Heart left ventricle (tissue), 16 donors: ENCODE measurements around the gene RRAS2. TPM values are rescaled to one million over a fixed set of nuclear protein-coding genes. Genes with fewer than 3 reads are reported as not detected.

Experiments used
- ATAC-seq, 4 donors: fragments of 200-7000 bp; cut with Tn5 transposase; one replicate each; pipeline ENCODE4 v1.9.1; 2020 to 2022; ENCODE audit warnings: moderate library complexity in 4 of 4, mild to moderate bottlenecking in 3 of 4, moderate number of reproducible peaks in 1 of 4
- DNase-seq, 5 donors: peaks; one replicate each; pipeline ENCODE4 v3.0.0-alpha.2; 2020
- H3K27ac ChIP-seq, 12 donors: fragments of 200-600 bp; sonication (generic) in 4 of 12; one replicate each; pipeline versions ENCODE4 v1.5.0 to v1.8.0; 2016 to 2022; ENCODE audit warnings: mild to moderate bottlenecking in 2 of 12
- H3K27me3 ChIP-seq, 9 donors: fragments of 200-600 bp; sonication (generic) in 2 of 9; one replicate each; pipeline versions ENCODE4 v1.5.1 to v1.8.0; 2016 to 2022; ENCODE audit warnings: mild to moderate bottlenecking in 3 of 9
- H3K36me3 ChIP-seq, 9 donors: fragments of 200-600 bp; sonication (generic) in 2 of 9; one replicate each; pipeline versions ENCODE4 v1.5.0 to v1.8.0; 2018 to 2022; ENCODE audit warnings: mild to moderate bottlenecking in 2 of 9
- H3K4me1 ChIP-seq, 12 donors: fragments of 200-600 bp; sonication (generic) in 4 of 12; one replicate each; pipeline versions ENCODE4 v1.5.0 to v1.8.0; 2016 to 2022; ENCODE audit warnings: mild to moderate bottlenecking in 3 of 12
- H3K4me3 ChIP-seq, 12 donors: fragments of 200-600 bp; sonication (generic) in 4 of 12; one replicate each; pipeline versions ENCODE4 v1.5.0 to v1.8.0; 2017 to 2022; ENCODE audit warnings: mild to moderate bottlenecking in 9 of 12, moderate library complexity in 4 of 12
- H3K9me3 ChIP-seq, 12 donors: fragments of 200-600 bp; sonication (generic) in 4 of 12; one replicate each; pipeline versions ENCODE4 v1.5.0 to v1.8.0; 2016 to 2022; ENCODE audit warnings: mild to moderate bottlenecking in 1 of 12
- POLR2A ChIP-seq, 2 donors: fragments of 450-650 bp; IDR thresholded peaks; one replicate each; pipeline ENCODE4 v1.6.1; 2017; ENCODE audit warnings: antibody characterized with exemption in 2 of 2, mild to moderate bottlenecking in 2 of 2, moderate library complexity in 2 of 2
- WGBS, 4 donors: extraction: QIAGEN DNeasy Blood & Tissue Kit in 2 of 4; methylation state at CpG; one replicate each; pipeline versions ENCODE4 v1.1.5 to v1.1.7; 2013 to 2018; 5-methylcytosine and 5-hydroxymethylcytosine counted together
- intact Hi-C, 10 donors: fragments of 100-400 bp; cut with DNase I; formaldehyde crosslinking; loops; one replicate each; pipeline versions ENCODE4 v1.11.1 to v1.14.2; 2022
- polyA plus RNA-seq, 2 donors: library from polyadenylated mRNA; stranded (reverse); fragments of 200-250 nt; gene quantifications; one replicate each; pipeline ENCODE4 v1.2.3, GENCODE V29; 2013
- total RNA-seq, 9 donors: library from RNA; depleted of rRNA in 2 of 9; stranded (reverse); fragments of >200 nt in 2 of 9; fragmentation: NEBNext Ultra II Directional in 3 of 9; extraction: Animal tissue kit (Norgen Biotek cat#: 25700) in 3 of 9; gene quantifications; one replicate each; pipeline versions ENCODE4 v1.1.0 to v1.2.4, GENCODE V29; 2016 to 2023
- TF ChIP-seq, protein P1 (sequence below), 12 donors: fragments of 200-600 bp; sonication (generic) in 4 of 12; IDR thresholded peaks; one replicate each; pipeline versions ENCODE4 v1.5.0 to v1.8.0; 2018 to 2022; ENCODE audit warnings: antibody characterized with exemption in 12 of 12, mild to moderate bottlenecking in 5 of 12
- donor health status: ischemic (EF 13 %, LVEDD 7.1; RV severe dilation, severe dysfunction).
- donor health status: healthy with polysubstance abuse.
- donor health status: DM: no; HTN: yes; CAD: no.
- donor health status: DM: no; HTN: no; CAD: no.
- donor health status: ischemic (EF 25% LVEDD 6.9; RV normal size, moderate dysfunction).
- donor health status: ischemic (EF 25% LVEDD 5.7; RV mildly dilated, moderate dysfunction).
- donor health status: healthy.
- donor health status: DM: yes; HTN: yes; CAD: no.
- donor health status: ischemic (EF 35%, LVEDD 5.7; RV mildly dilated, moderate dysfunction).
- donor health status: nonischemic (EF 11% LVEDD 7.7; RV severe dilation, severe dysfunction).
- donor health status: DM: yes; HTN: yes; CAD: no.
- donor health status: PGD.
- donor health status: ischemic (EF 29% LVEDD 5.4; RV normal size, mild dysfunction).
- donor health status: nonischemic (EF 23%, LVEDD 6.1; RV moderate dilation, normal function).

The RRAS2 gene
- total and polyA plus RNA-seq, 11 donors, result 25.1 to 111 (median 52.4) TPM

DNA sequence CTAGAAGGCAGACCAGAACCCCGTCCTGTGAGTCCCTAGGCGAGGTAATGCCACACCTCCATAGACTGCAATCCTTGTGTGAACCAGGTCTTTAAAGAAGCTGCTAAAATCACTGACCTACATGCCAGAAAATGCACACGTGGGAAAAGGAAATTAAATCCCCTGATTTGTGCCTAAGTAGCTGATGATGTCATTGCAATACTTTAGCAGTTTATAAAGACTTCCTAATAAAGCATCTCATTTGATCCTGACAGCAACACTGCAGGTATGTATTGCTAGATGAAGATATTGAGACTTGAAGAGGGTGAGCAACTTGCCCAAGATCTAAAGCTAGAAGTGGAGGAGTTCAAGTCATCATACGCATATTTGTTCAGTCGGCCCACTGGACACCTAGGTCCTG lies 107.2 kb downstream of the RRAS2 start:
- H3K4me1 ChIP-seq, result peaks cover 0 to 20% (median 2%) of the 10 kb centered on the region in 12 donors
- H3K9me3 ChIP-seq, result no peaks in the 10 kb centered on the region
- intact Hi-C loops, result loop anchor here in 3 of 10 donors (2.0 to 5.0 kb wide), 3 partner anchors 477 to 481 kb away; no protein-coding TSS in a partner anchor
- peaks cover 0 to 49% (median 4%) of the 10 kb centered on the region in 9 donors for H3K27me3 ChIP-seq
- no peak for TF ChIP-seq POLR2A (IDR thresholded peaks at IDR 0.05)
- DNase-seq (no peak), ATAC-seq (no peak)
- no peak overlapping the region for H3K27ac ChIP-seq
- H3K4me3 ChIP-seq, result no peak overlapping the region
- 74 to 84% (median 81%) methylated on average over 4 to 5 of the region's 5 CpGs for whole genome bisulfite sequencing, 4 donors
- peaks cover 0 to 1% (median 0%) of the 10 kb centered on the region in 9 donors for H3K36me3 ChIP-seq

DNA sequence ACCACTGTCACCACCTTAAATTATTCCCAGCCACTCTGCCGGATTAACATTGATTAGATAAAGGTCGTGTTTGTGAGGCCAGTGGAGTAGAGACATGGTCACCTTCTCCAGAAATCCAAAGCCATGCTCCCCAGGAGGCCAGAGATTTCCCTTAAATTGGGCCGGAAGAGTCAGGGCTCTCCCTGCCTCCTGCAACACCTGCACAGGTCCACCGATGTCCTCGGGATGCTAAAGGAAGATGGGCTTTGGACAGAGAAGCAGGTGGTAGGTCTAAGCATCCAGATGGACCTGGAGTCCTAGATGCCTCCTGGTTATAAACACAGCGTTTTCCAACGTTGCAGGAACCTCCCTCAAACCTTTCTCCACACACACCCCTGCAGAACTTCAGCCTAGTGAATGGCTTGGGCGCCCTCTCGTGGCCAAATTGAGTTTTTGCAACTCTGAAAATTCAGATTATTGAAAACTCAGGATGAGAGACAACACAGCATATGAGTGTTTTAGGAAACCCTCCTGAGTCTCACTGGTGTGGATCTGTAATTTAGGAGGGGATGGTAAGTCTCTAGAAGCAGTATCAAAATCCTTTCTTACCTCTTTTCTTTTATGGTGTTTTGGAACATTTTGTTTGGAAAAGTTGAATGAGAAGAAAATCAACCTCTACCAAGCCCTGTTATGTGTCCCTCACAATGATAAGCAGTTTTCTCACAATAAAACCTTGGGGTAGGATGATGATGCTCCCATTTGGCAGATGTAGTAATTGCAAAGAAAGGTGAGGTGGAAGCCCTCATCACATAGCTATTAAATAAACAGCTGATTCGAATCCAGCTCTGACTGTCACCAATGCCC lies 109.6 kb downstream of the RRAS2 start:
- Histone ChIP-seq H3K9me3 (no peaks in the 10 kb centered on the region), H3K36me3 (no peaks in the 10 kb centered on the region), H3K4me1 (peaks cover 0 to 20% (median 2%) of the 10 kb centered on the region in 12 donors), H3K4me3 (no peak overlapping the region), H3K27me3 (peaks cover 0 to 43% (median 2%) of the 10 kb centered on the region in 9 donors), H3K27ac (no peak overlapping the region)
- intact Hi-C loops, result loop anchor here (1.0 to 10.0 kb wide), 10 partner anchors 97 to 765 kb away; no protein-coding TSS in a partner anchor
- TF ChIP-seq, protein P1, sequence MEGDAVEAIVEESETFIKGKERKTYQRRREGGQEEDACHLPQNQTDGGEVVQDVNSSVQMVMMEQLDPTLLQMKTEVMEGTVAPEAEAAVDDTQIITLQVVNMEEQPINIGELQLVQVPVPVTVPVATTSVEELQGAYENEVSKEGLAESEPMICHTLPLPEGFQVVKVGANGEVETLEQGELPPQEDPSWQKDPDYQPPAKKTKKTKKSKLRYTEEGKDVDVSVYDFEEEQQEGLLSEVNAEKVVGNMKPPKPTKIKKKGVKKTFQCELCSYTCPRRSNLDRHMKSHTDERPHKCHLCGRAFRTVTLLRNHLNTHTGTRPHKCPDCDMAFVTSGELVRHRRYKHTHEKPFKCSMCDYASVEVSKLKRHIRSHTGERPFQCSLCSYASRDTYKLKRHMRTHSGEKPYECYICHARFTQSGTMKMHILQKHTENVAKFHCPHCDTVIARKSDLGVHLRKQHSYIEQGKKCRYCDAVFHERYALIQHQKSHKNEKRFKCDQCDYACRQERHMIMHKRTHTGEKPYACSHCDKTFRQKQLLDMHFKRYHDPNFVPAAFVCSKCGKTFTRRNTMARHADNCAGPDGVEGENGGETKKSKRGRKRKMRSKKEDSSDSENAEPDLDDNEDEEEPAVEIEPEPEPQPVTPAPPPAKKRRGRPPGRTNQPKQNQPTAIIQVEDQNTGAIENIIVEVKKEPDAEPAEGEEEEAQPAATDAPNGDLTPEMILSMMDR (IDR thresholded peaks at IDR 0.05), result peak; percentile 80 to 93 (median 90)
- no peak for TF ChIP-seq POLR2A (IDR thresholded peaks at IDR 0.05)
- DNase-seq, result peak in 4 of 5 donors; percentile 37 to 75 (median 53)
- peak in 3 of 4 donors; percentile 49 to 64 (median 51) for ATAC-seq
- 35 to 41% (median 38%) methylated on average over 10 of the region's 10 CpGs for WGBS, 4 donors

DNA sequence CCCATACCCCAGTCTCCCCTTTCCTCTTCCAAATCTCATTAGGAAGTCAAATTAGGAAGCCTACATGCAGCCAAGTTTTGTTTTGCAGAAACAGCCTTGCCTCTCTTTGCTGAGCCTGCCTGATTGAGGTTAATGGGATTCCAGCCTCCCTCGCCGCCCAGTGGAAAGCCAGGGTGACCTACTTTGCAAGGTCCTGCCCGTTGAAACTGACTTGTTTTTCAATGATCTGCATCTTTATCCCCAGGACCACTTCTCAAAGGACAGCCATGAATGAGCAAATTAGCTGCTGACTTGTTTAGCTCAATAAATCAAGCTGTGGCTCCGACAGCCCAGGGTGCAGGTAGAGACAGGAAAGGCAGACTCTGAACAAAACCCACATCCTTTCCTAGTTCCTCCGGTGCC lies 110.4 kb downstream of the RRAS2 start:
- intact Hi-C loops, result loop anchor here in 9 of 10 donors (2.0 to 10.0 kb wide), 8 partner anchors 96 to 764 kb away; no protein-coding TSS in a partner anchor
- H3K4me3 ChIP-seq, result no peak overlapping the region
- WGBS, 4 donors, result 45 to 50% (median 46%) methylated on average over 5 of the region's 5 CpGs
- DNase-seq, result no peak
- no peak overlapping the region for H3K27ac ChIP-seq
- H3K4me1 ChIP-seq, result peaks cover 0 to 18% (median 2%) of the 10 kb centered on the region in 12 donors
- ATAC-seq, result peak in 1 of 4 donors; percentile 36
- peaks cover 0 to 38% (median 2%) of the 10 kb centered on the region in 9 donors for H3K27me3 ChIP-seq
- no peaks in the 10 kb centered on the region for H3K9me3 ChIP-seq
- no peaks in the 10 kb centered on the region for H3K36me3 ChIP-seq
- TF ChIP-seq, protein P1 (IDR thresholded peaks at IDR 0.05), result peak in 1 of 12 donors; percentile 2
- no peak for TF ChIP-seq POLR2A (IDR thresholded peaks at IDR 0.05)

DNA sequence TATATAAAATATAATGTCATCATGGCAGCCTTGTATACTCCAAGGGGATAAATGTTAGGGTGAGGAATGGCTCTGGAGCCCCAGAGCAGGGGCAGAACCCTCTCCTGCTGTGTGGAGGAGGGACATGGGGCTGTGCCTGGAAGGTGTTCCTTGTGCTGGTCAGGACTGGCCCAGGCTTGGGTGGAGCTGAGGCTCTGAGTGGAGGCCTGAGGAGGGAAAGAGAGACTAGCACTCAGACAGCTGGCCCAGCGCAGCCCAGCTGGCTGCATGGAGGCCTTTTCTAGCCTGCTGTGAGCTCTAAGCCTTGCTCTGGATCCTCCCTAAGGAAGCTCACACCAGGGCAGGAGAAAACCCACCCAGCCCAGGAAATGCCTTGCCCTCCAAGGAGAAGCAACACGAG lies 113.5 kb downstream of the RRAS2 start:
- 59 to 84% (median 75%) methylated on average over 2 of the region's 2 CpGs for WGBS, 4 donors
- Histone ChIP-seq H3K27ac (no peak overlapping the region), H3K36me3 (no peaks in the 10 kb centered on the region), H3K27me3 (peaks cover 0 to 29% (median 2%) of the 10 kb centered on the region in 9 donors), H3K4me3 (no peak overlapping the region), H3K9me3 (no peaks in the 10 kb centered on the region), H3K4me1 (peaks cover 0 to 17% (median 0%) of the 10 kb centered on the region in 12 donors)
- DNase-seq (no peak), ATAC-seq (no peak)
- no peak for TF ChIP-seq POLR2A (IDR thresholded peaks at IDR 0.05)
- intact Hi-C loops, result loop anchor here in 4 of 10 donors (5.0 to 10.0 kb wide), 5 partner anchors 93 to 761 kb away; no protein-coding TSS in a partner anchor

DNA sequence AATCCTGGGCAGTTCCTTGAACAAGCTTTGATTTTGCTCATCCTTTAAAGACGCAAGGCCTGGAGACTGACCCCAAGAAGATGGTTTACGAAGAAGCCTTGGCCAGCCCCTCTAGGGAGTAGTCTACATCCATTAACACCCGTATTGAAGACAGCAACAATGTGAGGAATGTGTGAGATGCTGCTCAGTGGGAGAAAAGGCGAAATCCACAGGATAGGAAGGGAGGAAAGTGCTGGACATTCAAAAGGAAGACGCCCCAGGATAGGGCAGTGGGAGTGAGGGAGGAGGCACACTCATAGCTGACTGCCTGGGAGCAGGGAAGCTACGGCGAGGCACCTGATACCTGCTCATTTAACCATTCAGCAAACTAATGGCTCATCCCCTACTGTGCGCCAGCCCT lies 114.1 kb downstream of the RRAS2 start:
- DNase-seq (no peak), ATAC-seq (no peak)
- H3K9me3 ChIP-seq, result no peaks in the 10 kb centered on the region
- H3K27ac ChIP-seq, result no peak overlapping the region
- no peak overlapping the region for H3K4me3 ChIP-seq
- intact Hi-C loops, result loop anchor here in 4 of 10 donors (5.0 to 10.0 kb wide), 5 partner anchors 93 to 760 kb away; no protein-coding TSS in a partner anchor
- peaks cover 0 to 29% (median 2%) of the 10 kb centered on the region in 9 donors for H3K27me3 ChIP-seq
- TF ChIP-seq, protein P1 (IDR thresholded peaks at IDR 0.05), result no peak
- no peak for TF ChIP-seq POLR2A (IDR thresholded peaks at IDR 0.05)
- 83 to 91% (median 86%) methylated on average over 8 of the region's 8 CpGs for WGBS, 4 donors
- H3K36me3 ChIP-seq, result no peaks in the 10 kb centered on the region
- H3K4me1 ChIP-seq, result peaks cover 0 to 17% (median 0%) of the 10 kb centered on the region in 12 donors
